NCI-H2107 treated with DMSO at 0.1 percent for 48 hours (cell line): ENCODE data around the gene SPDYE2.
"Not testable (repeated sequence)": the region's sequence is repeated elsewhere in the genome, so short reads cannot be mapped to it uniquely, and the experiment has no call there.

Source experiments
- DNase-seq: peaks from one replicate; lab custom pipeline; 2025; ENCODE audit not compliant: unreplicated experiment; lab: John Stamatoyannopoulos, UW

Gene SPDYE2

DNA sequence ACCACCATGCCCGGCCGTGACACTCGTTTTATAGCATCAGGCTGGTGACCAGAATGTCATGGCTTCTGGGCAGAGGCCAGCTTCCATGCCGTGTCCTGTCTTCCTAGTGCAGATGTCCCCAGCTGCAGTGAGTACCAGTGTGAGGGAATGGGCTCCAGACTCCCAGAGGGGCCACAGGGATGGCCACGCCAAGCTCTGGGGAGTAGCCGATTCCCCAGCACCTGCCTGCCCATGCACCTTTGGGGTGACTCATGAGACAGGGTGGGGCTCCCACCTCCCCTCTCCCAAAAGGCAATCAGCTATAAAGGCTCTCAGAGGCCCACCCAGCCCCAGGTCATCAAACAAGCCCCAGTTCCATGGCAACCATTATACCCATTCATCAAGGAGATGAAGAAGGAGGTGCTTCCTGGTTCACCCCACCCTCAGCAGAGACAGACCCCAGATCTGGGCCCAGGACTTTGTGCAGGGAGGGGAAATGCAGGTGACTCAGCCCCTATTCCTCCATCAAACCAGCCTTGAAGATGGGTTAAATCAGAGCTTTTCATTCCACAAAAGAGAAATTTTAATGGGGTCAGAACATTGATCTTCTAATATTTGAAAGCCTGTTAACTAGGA is at the start of gene SPDYE2:
Gene SPDYE2 (plus strand): TSS at position 419 of the 615 bp plus-strand sequence. CDS start 2,030 bp downstream, outside the sequence.
- DNase-seq = not testable (repeated sequence)

DNA sequence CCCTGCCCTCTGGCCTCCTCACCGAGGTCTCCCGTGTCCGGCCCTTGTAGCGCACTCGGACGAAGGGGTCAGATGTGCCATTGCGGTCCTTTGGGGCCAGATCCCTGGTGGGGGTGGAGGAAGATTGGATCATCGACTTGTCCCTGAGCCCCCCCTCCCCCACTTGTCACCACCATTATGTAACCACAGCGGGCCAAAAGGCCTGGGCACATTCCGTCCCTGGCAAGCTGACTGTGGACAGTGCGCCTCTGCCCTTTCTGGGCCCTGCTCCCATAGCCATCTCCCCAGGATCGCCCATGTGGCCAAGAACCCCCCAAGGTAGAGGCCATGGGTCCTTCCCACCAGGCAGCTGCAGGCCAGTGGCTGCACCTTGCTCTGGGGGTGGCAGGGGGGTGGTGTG is 47.9 kb upstream of the SPDYE2 start:
- not testable (repeated sequence) for DNase-seq

DNA sequence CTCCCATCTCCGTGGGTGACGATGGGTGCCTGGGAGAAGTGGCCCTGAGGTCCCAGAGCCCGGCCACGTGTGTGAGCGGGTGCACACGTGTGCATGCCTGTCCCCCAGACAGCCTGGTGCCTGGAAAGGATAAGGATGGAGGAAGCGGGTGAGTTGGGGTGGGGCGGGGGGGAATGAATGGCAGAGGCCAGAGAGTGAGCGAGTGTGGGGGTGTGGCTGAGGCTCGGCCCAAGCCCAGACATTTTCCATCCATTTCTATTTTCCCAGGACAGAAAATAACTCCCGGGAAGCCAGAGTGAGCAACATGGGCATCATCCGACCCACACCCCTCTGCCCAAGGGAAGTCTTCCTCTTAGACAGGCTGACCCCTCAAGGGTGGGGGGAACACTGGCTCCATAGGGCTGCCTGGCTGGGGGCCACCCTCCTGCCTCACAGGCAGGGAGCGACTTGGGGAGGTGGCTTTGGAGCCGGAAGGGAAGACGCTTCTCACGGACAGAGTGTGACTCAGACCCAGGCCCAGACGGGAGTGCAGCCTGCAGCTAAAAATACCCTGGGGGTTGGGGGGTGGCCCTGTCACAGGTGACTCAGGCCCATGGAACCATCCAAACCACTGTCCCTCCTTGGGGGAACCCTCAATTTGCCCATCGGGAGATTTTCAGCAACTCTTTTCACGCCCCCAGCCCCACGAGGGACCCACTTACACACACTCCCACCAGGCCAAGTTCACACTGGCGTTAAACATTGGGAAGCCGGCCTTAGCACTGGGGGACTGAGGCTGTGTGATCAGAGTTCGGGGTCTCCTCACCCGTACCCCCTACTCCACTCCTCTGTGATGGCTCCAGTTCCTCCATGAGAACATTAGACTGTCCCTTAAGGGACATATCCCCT is 45.5 kb upstream of the SPDYE2 start:
- DNase-seq = not testable (repeated sequence)

GRCh38 chr7:102507410-102508088 is 43.5 kb upstream of the SPDYE2 start:
- not testable (repeated sequence) for DNase-seq

DNA sequence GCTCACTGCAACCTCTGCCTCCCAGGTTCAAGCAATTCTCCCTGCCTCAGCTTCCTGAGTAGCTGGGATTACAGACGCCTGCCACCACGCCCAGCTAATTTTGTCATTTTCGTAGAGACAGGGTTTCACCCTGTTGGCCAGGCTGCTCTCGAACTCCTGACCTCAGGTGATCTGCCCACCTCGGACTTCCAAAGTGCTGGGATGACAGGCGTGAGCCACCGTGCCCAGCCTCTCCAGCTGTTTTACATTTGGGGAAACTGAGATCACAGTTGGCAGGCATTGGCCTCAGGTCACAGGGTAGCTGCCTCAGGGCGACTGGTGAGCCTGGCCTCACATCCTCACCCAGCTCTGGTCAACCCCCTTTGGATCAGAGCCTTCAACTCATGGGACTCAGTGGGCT is 40.5 kb upstream of the SPDYE2 start:
- DNase-seq = not testable (repeated sequence)

DNA sequence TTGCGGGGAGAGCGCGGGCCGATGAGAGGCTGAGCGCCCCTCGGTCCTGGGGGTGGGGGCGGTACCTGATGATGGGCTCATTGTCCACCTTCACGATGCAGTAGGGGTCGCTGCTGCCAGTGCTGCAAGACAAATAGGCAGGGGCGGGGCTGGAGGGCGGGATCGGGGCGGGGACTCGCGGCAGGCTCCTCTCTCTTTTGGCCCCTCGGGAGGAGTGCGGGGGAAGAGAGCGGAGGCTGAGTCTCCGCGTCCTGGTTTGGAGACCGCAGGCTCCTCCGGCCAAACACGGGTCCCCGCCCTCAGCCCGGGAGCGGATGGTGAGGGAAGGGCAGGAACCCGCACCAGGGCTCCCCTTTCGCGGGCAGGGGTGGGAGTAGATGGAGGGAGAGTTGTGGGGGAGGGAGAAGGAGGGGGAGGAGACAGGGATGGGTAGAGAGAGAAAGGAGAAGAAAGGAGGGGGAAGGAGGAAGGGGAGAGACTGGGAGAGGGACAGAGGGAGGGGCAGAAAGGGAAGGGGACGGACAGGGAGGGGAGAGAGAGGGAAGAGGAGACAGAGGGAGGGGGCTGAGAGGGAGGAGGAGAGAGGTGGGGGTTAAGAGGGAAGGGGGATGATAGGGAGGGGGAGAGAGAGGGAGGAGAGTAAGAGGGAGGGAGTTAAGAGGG is 39.0 kb upstream of the SPDYE2 start:
- not testable (repeated sequence) for DNase-seq

GRCh38 chr7:102512642-102513221 is 38.3 kb upstream of the SPDYE2 start:
- DNase-seq = not testable (repeated sequence)

DNA sequence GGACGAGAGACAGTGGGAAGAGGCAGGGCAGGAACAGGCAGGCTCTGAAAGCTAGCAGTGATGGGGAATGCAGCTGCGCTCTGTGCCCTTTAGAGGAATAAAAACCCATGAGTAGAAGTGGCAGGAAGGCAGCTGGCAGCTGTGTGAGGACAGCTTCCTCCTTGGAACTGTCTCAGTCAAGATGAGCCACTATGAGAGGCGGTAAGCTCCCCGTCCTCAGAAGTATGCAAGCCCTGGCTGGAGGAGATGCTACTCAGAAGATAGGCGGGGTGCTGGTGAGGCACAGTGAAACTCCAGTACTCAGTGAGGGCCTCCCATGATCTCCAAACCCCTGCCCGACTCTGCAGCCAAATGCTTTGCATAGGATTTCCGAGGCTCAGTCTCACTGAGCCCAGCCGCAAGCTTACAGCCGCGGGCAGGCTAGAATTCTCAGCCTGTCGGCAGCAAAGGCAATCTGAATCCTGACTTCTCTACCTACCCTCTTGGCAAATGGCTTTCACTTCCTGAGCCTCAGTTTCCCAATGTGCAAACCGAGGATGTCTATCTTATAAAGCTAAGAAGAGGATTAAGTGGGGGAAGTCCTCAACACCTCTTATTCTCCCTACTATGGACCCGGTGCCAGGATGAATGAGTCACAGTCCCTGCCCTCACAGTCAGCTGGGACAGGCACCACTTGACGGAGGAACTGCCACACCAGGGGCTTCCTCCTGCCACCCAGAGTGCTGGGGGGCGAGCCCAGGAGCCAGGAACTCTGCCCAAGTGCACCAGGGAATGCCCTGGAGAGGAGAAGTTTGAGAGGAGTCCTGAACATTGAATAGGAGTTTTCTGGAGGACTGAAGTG is 35.9 kb upstream of the SPDYE2 start:
- not testable (repeated sequence) for DNase-seq

DNA sequence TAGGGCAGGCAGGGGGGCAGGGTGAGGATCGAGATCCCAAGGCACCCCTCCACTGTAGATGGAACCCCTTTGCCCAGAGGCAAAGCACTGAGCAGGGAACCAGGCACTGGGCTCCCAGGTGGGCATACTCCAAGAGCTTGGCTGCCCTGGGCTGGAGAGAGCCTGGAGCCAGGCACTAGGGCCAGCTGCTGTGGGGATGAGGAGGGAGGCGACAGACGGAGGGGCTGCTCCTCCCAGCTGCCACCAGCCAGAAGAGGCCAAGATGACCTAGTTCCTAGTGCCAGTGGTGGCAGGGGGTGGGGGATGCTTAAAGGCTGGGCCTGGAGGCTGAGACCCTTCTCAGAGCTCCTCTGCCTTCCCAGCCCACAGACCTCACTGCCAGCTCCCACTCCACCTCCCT is 35.1 kb upstream of the SPDYE2 start:
- not testable (repeated sequence) for DNase-seq

DNA sequence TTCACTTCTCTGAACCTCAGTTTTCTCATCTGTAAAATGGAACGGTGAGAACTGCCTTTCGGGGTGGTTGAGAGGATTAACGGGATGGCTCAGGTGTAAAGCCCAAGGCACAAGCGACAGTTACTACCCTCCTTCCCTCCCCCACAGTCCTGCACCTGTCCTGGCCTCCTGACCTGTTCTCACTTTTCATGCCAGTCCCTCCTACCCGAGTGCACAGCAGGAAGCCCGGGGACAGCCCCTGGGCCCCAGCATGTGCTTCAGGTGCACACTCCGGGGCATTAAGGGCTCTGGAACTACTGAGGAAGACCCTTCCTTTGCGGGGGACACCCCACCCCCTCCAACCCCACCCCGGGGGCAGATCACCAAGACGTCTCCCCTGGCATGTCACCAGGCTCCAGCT is 34.1 kb upstream of the SPDYE2 start:
- not testable (repeated sequence) for DNase-seq

DNA sequence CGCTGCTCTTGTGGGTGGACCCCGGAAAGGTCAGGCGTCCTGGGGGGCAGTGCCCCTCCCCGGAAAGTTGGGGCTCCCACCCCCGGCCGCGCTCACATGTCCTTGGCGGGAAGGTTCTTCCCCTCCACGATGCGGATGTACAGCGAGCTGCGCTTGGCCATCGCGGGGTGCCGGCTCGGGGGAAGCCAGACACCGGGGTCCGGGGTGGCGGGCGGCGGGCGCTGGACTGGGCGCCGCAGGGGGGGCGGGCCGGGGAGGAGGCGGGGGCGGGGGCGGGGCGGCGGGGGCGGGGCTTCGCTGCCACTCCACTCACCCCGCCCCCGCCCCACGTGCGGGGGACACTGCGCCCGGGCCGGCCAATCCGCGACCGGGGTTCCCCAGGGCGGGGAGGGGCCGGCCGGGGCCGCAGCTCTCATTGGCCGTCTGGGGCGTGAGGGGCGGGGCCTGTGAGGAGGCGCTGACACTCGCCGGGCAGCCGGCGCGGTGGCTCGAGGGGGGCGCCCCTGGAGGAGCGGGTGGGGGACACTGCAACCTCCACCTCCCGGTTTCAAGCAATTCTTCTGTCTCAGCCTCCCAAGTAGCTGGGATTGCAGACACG is 33.4 kb upstream of the SPDYE2 start, which contains the start of gene RASA4B:
Gene RASA4B (minus strand): TSS at position 228 of the 598 bp plus-strand sequence. CDS start 67 bp downstream, at position 161.
- DNase-seq = not testable (repeated sequence)

GRCh38 chr7:102520797-102521196 is 30.2 kb upstream of the SPDYE2 start:
- DNase-seq = not testable (repeated sequence)

GRCh38 chr7:102524803-102525202 is 26.2 kb upstream of the SPDYE2 start:
- not testable (repeated sequence) for DNase-seq

DNA sequence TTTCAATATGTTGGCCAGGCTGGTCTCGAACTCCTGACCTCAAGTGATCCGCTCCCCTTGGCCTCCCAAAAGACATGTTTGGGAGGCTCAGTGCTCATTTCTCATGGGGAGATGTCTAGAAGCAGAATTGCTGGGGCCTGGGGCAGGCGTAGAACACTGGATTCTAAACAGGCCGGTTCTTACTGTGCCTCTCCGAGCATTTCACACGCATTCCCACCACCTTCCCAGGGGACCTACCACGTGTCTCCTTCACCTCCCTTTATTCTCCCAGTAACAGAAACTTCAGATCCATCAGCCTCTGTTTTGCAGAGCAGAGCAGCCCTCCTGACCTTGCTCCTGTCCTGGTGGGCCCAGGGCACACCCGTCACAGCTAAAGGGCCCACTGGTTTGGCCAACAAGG is 23.8 kb upstream of the SPDYE2 start:
- not testable (repeated sequence) for DNase-seq

GRCh38 chr7:102527822-102528793 is 22.9 kb upstream of the SPDYE2 start:
- not testable (repeated sequence) for DNase-seq

DNA sequence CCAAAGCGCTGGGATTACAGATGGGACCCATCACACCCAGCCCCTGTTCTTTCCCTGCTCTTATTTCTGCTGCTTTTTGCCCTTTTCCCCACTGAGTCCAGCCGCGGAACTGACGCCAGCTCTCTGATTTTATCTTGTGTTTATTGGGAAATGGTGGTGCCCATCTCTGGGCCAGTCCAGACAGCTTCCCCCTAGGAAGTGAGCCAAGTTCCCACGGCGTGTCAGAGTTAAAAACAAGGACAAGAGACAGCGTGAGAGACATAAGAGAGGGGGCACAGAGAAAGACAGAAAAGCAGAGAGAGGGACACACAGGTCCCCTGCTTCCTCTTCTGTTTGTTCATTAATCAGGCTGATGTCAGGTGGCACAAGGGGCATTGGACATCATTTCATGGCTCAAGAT is 19.4 kb upstream of the SPDYE2 start:
- not testable (repeated sequence) for DNase-seq

DNA sequence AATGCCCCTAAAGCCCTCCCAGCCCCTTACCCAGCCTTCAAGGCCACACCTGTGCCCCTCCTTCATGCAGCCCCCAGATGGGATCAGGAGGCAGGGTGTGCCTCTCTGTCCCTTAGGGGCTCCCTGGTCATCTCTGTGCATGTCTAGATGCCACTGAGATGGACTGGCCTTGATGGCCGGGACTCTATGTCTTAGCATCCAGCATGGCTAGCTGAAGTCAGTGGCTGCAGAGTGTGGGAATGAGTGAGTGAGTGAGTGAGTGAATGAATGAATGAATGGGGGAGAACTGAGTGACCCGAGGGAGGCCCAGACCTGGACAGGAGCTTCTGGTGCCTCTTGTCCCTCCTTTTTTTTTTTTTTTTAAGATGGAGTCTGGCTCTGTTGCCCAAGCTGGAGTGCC is 18.9 kb upstream of the SPDYE2 start:
- not testable (repeated sequence) for DNase-seq

DNA sequence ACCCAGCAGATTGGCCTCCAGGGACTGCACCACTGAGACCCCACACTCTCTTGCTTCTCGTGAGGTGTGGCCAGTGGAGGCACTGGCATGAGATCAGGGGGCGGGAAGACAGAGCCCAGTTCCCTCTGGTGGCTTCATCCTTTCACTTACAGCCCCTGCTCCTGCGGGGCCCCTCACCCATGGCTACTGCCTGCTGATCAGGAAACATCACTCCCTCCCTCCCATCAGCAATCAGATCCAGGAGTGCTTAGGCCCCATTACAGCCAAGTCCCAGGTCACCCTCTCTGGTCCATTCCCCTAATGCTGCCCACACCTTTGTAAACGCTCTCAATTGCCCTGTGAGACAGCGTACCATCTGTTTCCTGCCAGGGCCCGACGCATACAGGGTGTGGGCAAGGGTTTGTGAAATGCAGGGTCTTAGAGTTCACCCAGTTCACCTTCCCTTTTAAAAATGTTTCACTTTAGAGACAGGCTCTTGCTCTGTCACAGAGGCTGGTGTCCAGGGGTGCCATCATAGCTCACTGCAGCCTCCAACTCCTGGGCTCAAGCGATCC is 15.9 kb upstream of the SPDYE2 start:
- DNase-seq = not testable (repeated sequence)
